ENCODE results near the gene NFKBIA.

Gene NFKBIA

DNA sequence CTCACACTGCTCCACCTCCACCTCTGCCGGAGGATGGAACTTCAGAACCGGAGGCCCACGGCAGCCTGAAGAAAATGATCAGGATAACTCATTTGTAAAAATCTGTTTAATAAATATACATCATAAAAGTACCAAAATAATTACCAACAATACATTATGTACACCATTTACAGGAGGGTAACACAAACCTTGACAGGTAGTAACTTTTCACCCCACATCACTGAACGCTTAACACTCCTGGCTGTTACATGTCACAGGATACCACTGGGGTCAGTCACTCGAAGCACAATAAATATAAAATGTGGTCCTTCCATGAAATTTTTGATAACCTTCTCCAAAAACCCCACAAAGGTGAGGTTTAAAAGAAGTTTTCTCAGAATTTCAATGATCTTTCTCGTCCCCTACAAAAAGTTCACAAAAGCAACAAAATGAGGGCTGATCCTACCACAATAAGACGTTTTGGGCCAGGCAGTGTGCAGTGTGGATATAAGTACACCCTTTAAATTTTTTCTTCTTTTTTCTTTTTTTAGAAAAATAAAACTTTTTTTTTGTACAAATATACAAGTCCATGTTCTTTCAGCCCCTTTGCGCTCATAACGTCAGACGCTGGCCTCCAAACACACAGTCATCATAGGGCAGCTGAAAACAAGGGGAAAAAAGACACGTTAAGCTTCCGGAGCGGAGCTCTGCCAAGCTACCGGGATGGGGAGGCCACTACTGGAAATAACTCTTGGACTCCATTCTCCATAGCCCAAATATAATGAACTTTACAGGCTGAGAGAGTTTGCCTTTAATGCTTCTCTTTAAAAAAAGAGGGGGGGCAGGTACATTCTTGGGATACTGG lies 2.9 kb downstream of the NFKBIA start:
- H3K4me1 ChIP-seq (ENCODE audit: insufficient read depth, low read length) = peaks cover 46% of the 10 kb centered on the region
- peaks cover 25% of the 10 kb centered on the region for H4K20me1 ChIP-seq (ENCODE audit: insufficient read depth, low read length)
- TF ChIP-seq, protein P1, sequence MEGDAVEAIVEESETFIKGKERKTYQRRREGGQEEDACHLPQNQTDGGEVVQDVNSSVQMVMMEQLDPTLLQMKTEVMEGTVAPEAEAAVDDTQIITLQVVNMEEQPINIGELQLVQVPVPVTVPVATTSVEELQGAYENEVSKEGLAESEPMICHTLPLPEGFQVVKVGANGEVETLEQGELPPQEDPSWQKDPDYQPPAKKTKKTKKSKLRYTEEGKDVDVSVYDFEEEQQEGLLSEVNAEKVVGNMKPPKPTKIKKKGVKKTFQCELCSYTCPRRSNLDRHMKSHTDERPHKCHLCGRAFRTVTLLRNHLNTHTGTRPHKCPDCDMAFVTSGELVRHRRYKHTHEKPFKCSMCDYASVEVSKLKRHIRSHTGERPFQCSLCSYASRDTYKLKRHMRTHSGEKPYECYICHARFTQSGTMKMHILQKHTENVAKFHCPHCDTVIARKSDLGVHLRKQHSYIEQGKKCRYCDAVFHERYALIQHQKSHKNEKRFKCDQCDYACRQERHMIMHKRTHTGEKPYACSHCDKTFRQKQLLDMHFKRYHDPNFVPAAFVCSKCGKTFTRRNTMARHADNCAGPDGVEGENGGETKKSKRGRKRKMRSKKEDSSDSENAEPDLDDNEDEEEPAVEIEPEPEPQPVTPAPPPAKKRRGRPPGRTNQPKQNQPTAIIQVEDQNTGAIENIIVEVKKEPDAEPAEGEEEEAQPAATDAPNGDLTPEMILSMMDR (IDR thresholded peaks at IDR 0.05; ENCODE audit: borderline replicate concordance, extremely low read depth, low read length, poor library complexity, severe bottlenecking) = no peak
- TF ChIP-seq EZH2 (IDR thresholded peaks at IDR 0.05; ENCODE audit: borderline replicate concordance, low read depth, low read length, severe bottlenecking) = no peak
- peak overlapping the region; percentile 98; the same call in 1 of the 2 replicates for H3K9ac ChIP-seq (ENCODE audit: low read depth, low read length)
- DNase-seq (no peak), ATAC-seq (ENCODE audit: insufficient read depth, low read depth) (no peak)
- peaks cover 38% of the 10 kb centered on the region for H3K36me3 ChIP-seq (ENCODE audit: insufficient read depth, low read length)
- H3K27ac ChIP-seq (ENCODE audit: low read length) = peak overlapping the region; percentile 15; the same call in 1 of the 2 replicates
- peak overlapping the region; percentile 86 for H3K4me2 ChIP-seq (ENCODE audit: insufficient read depth, low read length)
- no peak overlapping the region for H2AFZ ChIP-seq (ENCODE audit: low read depth, low read length)
- H3K9me3 ChIP-seq (ENCODE audit: insufficient read depth, low read length, severe bottlenecking) = no peaks in the 10 kb centered on the region
- peaks cover 43% of the 10 kb centered on the region for H3K79me2 ChIP-seq (ENCODE audit: insufficient read depth, low read length)
- H3K27me3 ChIP-seq (ENCODE audit: insufficient read depth, low read length, poor library complexity) = no peaks in the 10 kb centered on the region
- H3K4me3 ChIP-seq (ENCODE audit: low read depth in 1 of 2, low read length in 2 of 2) = peak overlapping the region in 1 of 2 experiments; percentile 93; a peak in 1 of 4 replicates

DNA sequence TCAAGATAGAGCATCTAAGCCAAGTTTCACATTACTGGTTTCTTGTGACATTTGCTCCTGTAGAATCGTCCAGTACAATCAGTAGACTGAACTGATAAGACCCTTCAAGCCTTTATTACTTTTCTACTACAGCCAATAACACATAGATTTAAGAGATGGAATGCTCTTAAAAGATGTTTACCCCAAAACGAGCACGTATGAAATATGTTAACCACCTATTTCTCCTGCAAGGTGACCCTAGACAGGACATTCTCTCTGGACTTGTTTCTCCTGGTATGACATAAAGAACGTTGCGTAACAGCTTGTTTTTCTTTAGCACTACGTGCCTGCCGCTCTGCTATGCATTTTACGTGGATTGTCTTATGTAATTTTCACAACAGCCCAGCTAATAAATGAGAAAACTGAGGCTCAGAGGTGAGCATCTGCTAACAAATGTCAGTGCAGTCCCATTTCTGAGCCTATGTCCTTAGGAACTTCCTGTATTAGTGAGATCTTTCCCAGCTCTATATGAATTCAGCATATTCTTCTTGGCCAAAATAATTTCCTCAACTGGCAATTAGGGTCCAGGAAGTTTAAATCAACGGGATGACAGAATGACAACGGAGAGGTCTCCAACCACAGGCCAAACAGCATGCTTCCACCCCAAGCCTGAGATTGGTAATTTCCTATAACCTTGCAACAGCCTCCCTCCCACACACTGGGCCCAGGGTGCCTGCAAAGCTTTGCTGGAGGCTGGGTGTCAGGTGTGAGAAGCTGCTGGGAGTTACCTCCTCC lies 3.7 kb downstream of the NFKBIA start:
- no peaks in the 10 kb centered on the region for H3K9me3 ChIP-seq (ENCODE audit: insufficient read depth, low read length, severe bottlenecking)
- no peak overlapping the region for H3K9ac ChIP-seq (ENCODE audit: low read depth, low read length)
- ATAC-seq (ENCODE audit: insufficient read depth, low read depth) (no peak), DNase-seq (no peak)
- no peaks in the 10 kb centered on the region for H3K27me3 ChIP-seq (ENCODE audit: insufficient read depth, low read length, poor library complexity)
- peaks cover 38% of the 10 kb centered on the region for H3K36me3 ChIP-seq (ENCODE audit: insufficient read depth, low read length)
- H3K4me2 ChIP-seq (ENCODE audit: insufficient read depth, low read length) = 0 out of 2 replicates have a peak overlapping the region, but pooled peaks have one; percentile 86
- no peak for TF ChIP-seq EZH2 (IDR thresholded peaks at IDR 0.05; ENCODE audit: borderline replicate concordance, low read depth, low read length, severe bottlenecking)
- TF ChIP-seq, protein P1 (IDR thresholded peaks at IDR 0.05; ENCODE audit: borderline replicate concordance, extremely low read depth, low read length, poor library complexity, severe bottlenecking) = no peak
- no peak overlapping the region for H3K4me3 ChIP-seq (ENCODE audit: low read depth in 1 of 2, low read length in 2 of 2)
- H2AFZ ChIP-seq (ENCODE audit: low read depth, low read length) = no peak overlapping the region
- no peak overlapping the region for H3K27ac ChIP-seq (ENCODE audit: low read length)
- H3K79me2 ChIP-seq (ENCODE audit: insufficient read depth, low read length) = peaks cover 41% of the 10 kb centered on the region
- peaks cover 38% of the 10 kb centered on the region for H3K4me1 ChIP-seq (ENCODE audit: insufficient read depth, low read length)
- peaks cover 25% of the 10 kb centered on the region for H4K20me1 ChIP-seq (ENCODE audit: insufficient read depth, low read length)

DNA sequence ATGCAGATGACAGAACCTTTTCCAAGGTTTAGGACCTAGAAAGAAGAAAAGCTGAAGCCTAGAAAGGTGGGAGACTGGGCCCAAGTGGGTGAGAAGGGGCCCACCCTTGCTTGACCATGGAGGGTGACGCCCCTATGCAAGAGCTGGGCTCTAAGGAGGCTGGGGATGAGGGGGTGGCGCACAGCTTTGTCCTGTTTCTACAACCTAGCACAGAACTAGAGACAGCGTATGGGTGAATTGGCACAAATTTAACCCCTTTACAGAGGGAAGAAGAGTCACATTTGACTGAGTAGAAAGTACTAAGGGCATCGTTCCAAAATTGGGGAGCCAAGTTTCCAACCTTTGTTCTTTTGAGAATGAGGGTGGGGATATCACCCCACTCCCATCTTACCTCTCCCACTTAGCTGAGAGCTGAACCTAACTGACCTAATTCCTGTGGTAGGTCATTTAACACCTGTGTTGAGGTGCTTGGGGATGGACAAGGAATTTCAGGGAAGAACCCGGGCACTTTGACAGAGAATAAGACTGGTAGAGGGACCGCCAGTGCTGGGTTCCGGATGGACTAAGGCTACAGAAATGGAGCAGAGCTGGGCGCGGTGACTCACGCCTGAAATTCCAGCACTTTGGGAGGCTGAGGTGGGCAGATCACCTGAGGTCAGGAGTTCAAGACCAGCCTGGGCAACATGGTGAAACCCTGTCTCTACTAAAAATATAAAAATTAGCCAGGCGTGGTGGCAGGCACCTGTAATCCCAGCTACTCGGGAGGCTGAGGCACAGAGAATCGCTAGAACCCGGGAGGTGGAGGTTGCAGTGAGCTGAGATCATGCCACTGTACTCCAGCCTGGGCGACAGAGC lies 5.2 kb downstream of the NFKBIA start:
- H3K79me2 ChIP-seq (ENCODE audit: insufficient read depth, low read length) = peaks cover 27% of the 10 kb centered on the region
- H3K9ac ChIP-seq (ENCODE audit: low read depth, low read length) = no peak overlapping the region
- ATAC-seq (ENCODE audit: insufficient read depth, low read depth) = no peak
- no peaks in the 10 kb centered on the region for H3K27me3 ChIP-seq (ENCODE audit: insufficient read depth, low read length, poor library complexity)
- H3K4me3 ChIP-seq (ENCODE audit: low read depth in 1 of 2, low read length in 2 of 2) = no peak overlapping the region
- DNase-seq = no peak
- no peak overlapping the region for H3K27ac ChIP-seq (ENCODE audit: low read length)
- TF ChIP-seq EZH2 (IDR thresholded peaks at IDR 0.05; ENCODE audit: borderline replicate concordance, low read depth, low read length, severe bottlenecking) = no peak
- TF ChIP-seq, protein P1 (IDR thresholded peaks at IDR 0.05; ENCODE audit: borderline replicate concordance, extremely low read depth, low read length, poor library complexity, severe bottlenecking) = no peak
- H2AFZ ChIP-seq (ENCODE audit: low read depth, low read length) = no peak overlapping the region
- no peak overlapping the region for H3K4me2 ChIP-seq (ENCODE audit: insufficient read depth, low read length)
- H3K4me1 ChIP-seq (ENCODE audit: insufficient read depth, low read length) = peaks cover 26% of the 10 kb centered on the region
- H4K20me1 ChIP-seq (ENCODE audit: insufficient read depth, low read length) = peaks cover 23% of the 10 kb centered on the region
- H3K9me3 ChIP-seq (ENCODE audit: insufficient read depth, low read length, severe bottlenecking) = no peaks in the 10 kb centered on the region
- H3K36me3 ChIP-seq (ENCODE audit: insufficient read depth, low read length) = peaks cover 38% of the 10 kb centered on the region

All from DND-41 (cell line).